Measurements from ENCODE around the gene SLC25A10. TPM values are rescaled to one million over a fixed set of nuclear protein-coding genes. Genes with fewer than 3 reads are reported as not detected.

Gene SLC25A10
- total and polyA plus RNA-seq, 2 of the 4 experiments (the other 2 are of a cell fraction): 14.9 to 19.0 TPM

DNA sequence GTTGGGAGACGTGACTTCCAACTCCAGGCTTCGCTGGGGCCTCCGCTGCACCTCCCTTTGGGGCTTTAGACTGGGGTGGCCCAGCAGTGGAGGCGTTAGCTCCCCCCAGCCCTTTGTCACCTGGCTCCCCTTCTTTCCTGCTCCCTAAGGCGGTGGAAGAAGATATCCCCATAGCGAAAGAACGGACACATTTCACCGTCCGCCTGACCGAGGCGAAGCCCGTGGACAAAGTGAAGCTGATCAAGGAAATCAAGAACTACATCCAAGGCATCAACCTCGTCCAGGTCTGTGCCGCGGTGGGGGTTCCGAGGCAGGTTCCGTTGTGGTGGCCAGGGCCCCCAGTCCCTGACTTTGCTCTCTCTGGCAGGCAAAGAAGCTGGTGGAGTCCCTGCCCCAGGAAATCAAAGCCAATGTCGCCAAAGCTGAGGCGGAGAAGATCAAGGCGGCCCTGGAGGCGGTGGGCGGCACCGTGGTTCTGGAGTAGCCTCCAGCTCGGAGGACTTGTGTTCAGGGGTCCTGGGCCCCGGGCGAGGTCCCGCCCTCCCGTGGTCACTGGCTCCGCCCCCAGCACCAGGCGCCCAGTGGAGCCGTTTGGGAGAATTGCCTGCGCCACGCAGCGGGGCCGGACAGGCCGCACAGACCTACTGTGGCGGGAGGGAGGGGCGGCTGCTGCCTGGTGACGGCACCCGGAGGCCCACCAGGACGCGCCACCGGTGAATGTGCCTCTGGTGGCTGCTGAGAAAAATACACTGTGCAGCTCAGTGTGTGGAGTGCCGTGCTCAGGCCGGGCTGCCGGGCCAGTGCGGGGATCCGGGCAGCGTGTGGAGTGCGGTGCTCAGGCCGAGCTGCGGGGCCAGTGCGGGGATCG, 5.1 kb upstream of the SLC25A10 start:
- Histone ChIP-seq H2BK5ac (ENCODE audit: low read depth, low read length, poor library complexity, severe bottlenecking) (no peak overlapping the region), H3K9ac (ENCODE audit: low read depth, low read length) (no peak overlapping the region), H2BK120ac (ENCODE audit: low read depth, low read length) (no peak overlapping the region), H2BK20ac (ENCODE audit: low read depth, low read length) (no peak overlapping the region), H3K18ac (ENCODE audit: low read depth, low read length) (no peak overlapping the region), H2BK15ac (ENCODE audit: low read depth, low read length) (no peak overlapping the region), H2AK9ac (replicated peaks; ENCODE audit: low read depth, low read length, poor library complexity) (no peak overlapping the region), H3K9me1 (ENCODE audit: insufficient read depth, low read length) (peaks cover 8% of the 10 kb centered on the region), H3K9me3 (ENCODE audit: control insufficient read depth, insufficient read depth, low read length) (no peaks in the 10 kb centered on the region), H3K4me3 (ENCODE audit: insufficient read depth, low read depth, low read length) (no peak overlapping the region), H3K4me2 (ENCODE audit: low read depth, low read length) (no peak overlapping the region), H3K36me3 (ENCODE audit: control insufficient read depth, insufficient read depth, low read length) (peaks cover 16% of the 10 kb centered on the region), H3K4me1 (ENCODE audit: control insufficient read depth, insufficient read depth, low read length) (peaks cover 18% of the 10 kb centered on the region), H3K27ac (ENCODE audit: insufficient read depth, low read length) (no peak overlapping the region), H3K79me1 (ENCODE audit: low read depth in 1 of 2, low read length in 2 of 2) (peaks cover 12 to 46% of the 10 kb centered on the region in 2 experiments), H4K8ac (ENCODE audit: low read depth in 2 of 2, low read length in 2 of 2) (no peak overlapping the region), H3K56ac (ENCODE audit: extremely low read depth, insufficient read depth, low read length) (no peak overlapping the region), H3K27me3 (ENCODE audit: control insufficient read depth, insufficient read depth, low read length) (no peaks in the 10 kb centered on the region), H2AFZ (replicated peaks; ENCODE audit: low read length, poor library complexity) (peak overlapping the region; percentile 41), H4K20me1 (ENCODE audit: insufficient read depth, low read length) (peaks cover 12% of the 10 kb centered on the region), H2AK5ac (ENCODE audit: low read depth, low read length) (no peak overlapping the region), H3K4ac (ENCODE audit: low read depth, low read length) (no peak overlapping the region), H4K5ac (ENCODE audit: low read depth, low read length) (no peak overlapping the region), H3K14ac (replicated peaks; ENCODE audit: low read depth, low read length) (no peak overlapping the region), H3K23ac (ENCODE audit: low read depth, low read length) (no peak overlapping the region), H4K91ac (ENCODE audit: insufficient read depth, low read depth, low read length) (no peak overlapping the region)
- no peak for DNase-seq
- ChIA-PET POLR2A (ENCODE audit: unreplicated experiment) (interaction anchor here (0.6 kb wide), 1 partner anchor 274 kb away, joined by 5 read pairs; no protein-coding TSS in a partner anchor), CTCF (no interaction called here)
- 96% methylated on average over 15 of the region's 54 CpGs; no CpG with 5 or more reads in 1 of the 2 experiments for WGBS, 2 experiments (ENCODE audit: extremely low coverage in 2 of 2, insufficient read length in 1 of 2)
- no TSS peak for BruUV-seq (replicated peaks)
- no peak for ATAC-seq (ENCODE audit: low read depth)
- in situ Hi-C loops (cut with MboI; ENCODE audit: low sequenced_read_pairs): no loop called here
- dilution Hi-C loops (cut with HindIII; ENCODE audit: low sequenced_read_pairs, unreplicated experiment): no loop called here
- intact Hi-C loops (cut with micrococcal nuclease): no loop called here
- TF ChIP-seq MAFK (IDR thresholded peaks at IDR 0.05; ENCODE audit: low read depth, low read length) (no peak), FOS (IDR thresholded peaks at IDR 0.05; ENCODE audit: low read depth, low read length) (no peak), MXI1 (IDR thresholded peaks at IDR 0.05; ENCODE audit: borderline replicate concordance, low read depth, low read length) (no peak), ELK1 (IDR thresholded peaks at IDR 0.05; ENCODE audit: borderline replicate concordance, low read depth, low read length) (no peak), NFE2L2 (IDR thresholded peaks at IDR 0.05; ENCODE audit: low read depth, low read length) (no peak), RCOR1 (IDR thresholded peaks at IDR 0.05; ENCODE audit: insufficient replicate concordance, low read length) (no peak), POLR2A (IDR thresholded peaks at IDR 0.05; ENCODE audit: low read depth, low read length) (no peak), CHD1 (IDR thresholded peaks at IDR 0.05; ENCODE audit: low read depth, low read length) (no peak), USF2 (IDR thresholded peaks at IDR 0.05; ENCODE audit: low read depth, low read length) (no peak), RAD21 (IDR thresholded peaks at IDR 0.05; ENCODE audit: low read length) (no peak), SMC3 (IDR thresholded peaks at IDR 0.05; ENCODE audit: low read depth, low read length) (no peak), RFX5 (IDR thresholded peaks at IDR 0.05; ENCODE audit: low read depth, low read length) (no peak), MAZ (IDR thresholded peaks at IDR 0.05; ENCODE audit: borderline replicate concordance, low read depth, low read length) (no peak), CEBPB (IDR thresholded peaks at IDR 0.05; ENCODE audit: low read depth, low read length) (no peak)
- TF ChIP-seq, protein P1, sequence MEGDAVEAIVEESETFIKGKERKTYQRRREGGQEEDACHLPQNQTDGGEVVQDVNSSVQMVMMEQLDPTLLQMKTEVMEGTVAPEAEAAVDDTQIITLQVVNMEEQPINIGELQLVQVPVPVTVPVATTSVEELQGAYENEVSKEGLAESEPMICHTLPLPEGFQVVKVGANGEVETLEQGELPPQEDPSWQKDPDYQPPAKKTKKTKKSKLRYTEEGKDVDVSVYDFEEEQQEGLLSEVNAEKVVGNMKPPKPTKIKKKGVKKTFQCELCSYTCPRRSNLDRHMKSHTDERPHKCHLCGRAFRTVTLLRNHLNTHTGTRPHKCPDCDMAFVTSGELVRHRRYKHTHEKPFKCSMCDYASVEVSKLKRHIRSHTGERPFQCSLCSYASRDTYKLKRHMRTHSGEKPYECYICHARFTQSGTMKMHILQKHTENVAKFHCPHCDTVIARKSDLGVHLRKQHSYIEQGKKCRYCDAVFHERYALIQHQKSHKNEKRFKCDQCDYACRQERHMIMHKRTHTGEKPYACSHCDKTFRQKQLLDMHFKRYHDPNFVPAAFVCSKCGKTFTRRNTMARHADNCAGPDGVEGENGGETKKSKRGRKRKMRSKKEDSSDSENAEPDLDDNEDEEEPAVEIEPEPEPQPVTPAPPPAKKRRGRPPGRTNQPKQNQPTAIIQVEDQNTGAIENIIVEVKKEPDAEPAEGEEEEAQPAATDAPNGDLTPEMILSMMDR (conservative IDR thresholded peaks at IDR 0.05; ENCODE audit: low read depth, low read length): no peak

All from IMR-90 (cell line).